IPS-18c (cell line): ENCODE results near the gene CD82.

Source experiments
- H3K4me3 ChIP-seq: 2 replicates; pipeline ENCODE4 v1.7.0; 2013; ENCODE audit warnings: low read depth, mild to moderate bottlenecking, low read length, moderate library complexity; ENCODE audit not compliant: insufficient read depth
- H3K9me3 ChIP-seq: one replicate; pipeline ENCODE4 v1.6.1; 2013; ENCODE audit warnings: mild to moderate bottlenecking, low read length, moderate library complexity; ENCODE audit not compliant: control insufficient read depth, insufficient read depth

CD82 gene

DNA sequence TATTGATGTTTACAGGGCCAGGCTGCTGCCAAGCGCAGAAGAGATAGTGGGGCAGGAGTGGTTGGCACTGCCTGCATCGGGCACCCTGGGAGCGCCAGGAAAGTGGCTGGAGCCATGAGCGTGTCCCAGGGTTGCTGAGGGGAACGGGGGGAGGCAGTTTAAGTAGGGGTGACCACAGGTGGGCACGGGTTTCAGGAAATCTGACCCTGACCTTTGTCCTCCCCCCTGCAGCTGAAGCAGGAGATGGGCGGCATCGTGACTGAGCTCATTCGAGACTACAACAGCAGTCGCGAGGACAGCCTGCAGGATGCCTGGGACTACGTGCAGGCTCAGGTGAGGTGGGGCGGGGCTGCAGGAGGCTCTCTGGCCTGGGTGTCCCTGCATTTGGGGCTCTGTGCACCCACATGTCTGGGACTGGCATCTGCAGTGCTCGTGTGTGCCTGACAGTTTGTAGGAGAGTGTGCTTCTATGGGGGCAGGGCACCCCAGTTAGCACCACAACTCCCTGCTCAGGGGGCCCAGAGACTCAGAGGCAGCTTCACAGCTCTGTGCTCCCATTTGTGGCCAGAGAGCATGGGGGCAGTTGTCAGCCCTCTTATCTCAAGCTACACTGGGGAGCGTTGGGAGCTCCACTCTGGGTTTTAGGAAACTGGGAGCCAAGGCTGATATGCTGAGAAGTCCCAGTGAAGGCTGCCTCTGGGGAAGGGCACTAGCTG, 49.7 kb downstream of the CD82 start:
- H3K9me3 ChIP-seq = peaks cover 2% of the 10 kb centered on the region

GRCh38 chr11:44615913-44616791, 50.7 kb downstream of the CD82 start:
- peaks cover 2% of the 10 kb centered on the region for H3K9me3 ChIP-seq

More for the DNA sequence above, 49.7 kb downstream of the CD82 start:
- no peak overlapping the region for H3K4me3 ChIP-seq

GRCh38 chr11:44617671-44618461, 52.4 kb downstream of the CD82 start:
- peaks cover 2% of the 10 kb centered on the region for H3K9me3 ChIP-seq
- no peak overlapping the region for H3K4me3 ChIP-seq

More at GRCh38 chr11:44615913-44616791, 50.7 kb downstream of the CD82 start:
- no peak overlapping the region for H3K4me3 ChIP-seq

DNA sequence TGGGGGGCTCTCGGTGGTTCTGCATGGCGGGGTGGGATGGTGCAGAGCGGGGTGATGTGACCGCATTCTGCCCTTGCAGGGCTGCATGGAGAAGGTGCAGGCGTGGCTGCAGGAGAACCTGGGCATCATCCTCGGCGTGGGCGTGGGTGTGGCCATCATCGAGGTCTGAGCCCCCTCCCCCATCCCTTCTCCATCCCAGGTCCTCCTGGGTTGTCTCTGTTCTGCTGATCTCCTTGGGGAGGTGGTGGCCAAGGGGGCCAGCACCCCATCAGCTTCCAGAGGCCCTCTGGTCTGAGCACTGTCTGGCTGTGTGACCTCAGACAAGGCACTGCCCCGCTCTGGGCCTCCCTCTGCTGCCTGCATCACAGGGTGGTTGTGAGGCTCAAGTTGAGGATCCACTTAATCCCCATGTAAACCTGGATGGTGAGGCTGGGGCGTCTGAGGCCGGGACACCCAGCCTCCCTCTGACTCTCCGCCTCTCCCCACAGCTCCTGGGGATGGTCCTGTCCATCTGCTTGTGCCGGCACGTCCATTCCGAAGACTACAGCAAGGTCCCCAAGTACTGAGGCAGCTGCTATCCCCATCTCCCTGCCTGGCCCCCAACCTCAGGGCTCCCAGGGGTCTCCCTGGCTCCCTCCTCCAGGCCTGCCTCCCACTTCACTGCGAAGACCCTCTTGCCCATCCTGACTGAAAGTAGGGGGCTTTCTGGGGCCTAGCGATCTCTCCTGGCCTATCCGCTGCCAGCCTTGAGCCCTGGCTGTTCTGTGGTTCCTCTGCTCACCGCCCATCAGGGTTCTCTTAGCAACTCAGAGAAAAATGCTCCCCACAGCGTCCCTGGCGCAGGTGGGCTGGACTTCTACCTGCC, 53.3 kb downstream of the CD82 start:
- H3K9me3 ChIP-seq = peaks cover 2% of the 10 kb centered on the region
- no peak overlapping the region for H3K4me3 ChIP-seq

- Histone ChIP-seq H3K4me3 (no peak overlapping the region), H3K9me3 (no peaks in the 10 kb centered on the region)
Observed at GRCh38 chr11:44620328-44620725, 54.9 kb downstream of the CD82 start.

GRCh38 chr11:44621140-44621681, 55.7 kb downstream of the CD82 start:
- H3K9me3 ChIP-seq = no peaks in the 10 kb centered on the region
- H3K4me3 ChIP-seq = peak overlapping the region; percentile 6; the same call in 1 of the 2 replicates

DNA sequence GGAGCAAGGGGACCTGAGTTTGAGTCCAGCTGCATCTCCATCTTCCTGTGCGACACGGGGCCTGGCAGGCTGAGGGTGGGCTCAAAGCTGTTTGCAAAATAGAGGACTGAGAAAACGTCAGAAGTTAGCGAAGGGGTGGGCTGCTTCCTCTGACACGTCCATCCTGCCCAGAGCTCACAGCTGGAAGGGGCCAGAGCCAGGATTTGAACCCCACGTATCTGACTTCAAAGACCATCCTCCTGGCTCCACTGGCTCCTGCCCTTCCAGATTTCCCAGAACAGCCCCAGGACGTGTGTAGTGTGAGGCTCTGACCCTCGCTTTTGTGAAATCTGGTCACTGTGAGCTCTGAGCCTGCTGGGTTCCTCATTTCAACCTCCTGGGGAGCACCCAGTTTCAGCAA, 56.3 kb downstream of the CD82 start:
- H3K9me3 ChIP-seq = no peaks in the 10 kb centered on the region
- no peak overlapping the region for H3K4me3 ChIP-seq

GRCh38 chr11:44622190-44622650, 56.8 kb downstream of the CD82 start:
- Histone ChIP-seq H3K9me3 (no peaks in the 10 kb centered on the region), H3K4me3 (no peak overlapping the region)

GRCh38 chr11:44622721-44623258, 57.3 kb downstream of the CD82 start:
- no peaks in the 10 kb centered on the region for H3K9me3 ChIP-seq
- no peak overlapping the region for H3K4me3 ChIP-seq

GRCh38 chr11:44623341-44623730, 57.9 kb downstream of the CD82 start:
- H3K9me3 ChIP-seq = no peaks in the 10 kb centered on the region
- H3K4me3 ChIP-seq = no peak overlapping the region

DNA sequence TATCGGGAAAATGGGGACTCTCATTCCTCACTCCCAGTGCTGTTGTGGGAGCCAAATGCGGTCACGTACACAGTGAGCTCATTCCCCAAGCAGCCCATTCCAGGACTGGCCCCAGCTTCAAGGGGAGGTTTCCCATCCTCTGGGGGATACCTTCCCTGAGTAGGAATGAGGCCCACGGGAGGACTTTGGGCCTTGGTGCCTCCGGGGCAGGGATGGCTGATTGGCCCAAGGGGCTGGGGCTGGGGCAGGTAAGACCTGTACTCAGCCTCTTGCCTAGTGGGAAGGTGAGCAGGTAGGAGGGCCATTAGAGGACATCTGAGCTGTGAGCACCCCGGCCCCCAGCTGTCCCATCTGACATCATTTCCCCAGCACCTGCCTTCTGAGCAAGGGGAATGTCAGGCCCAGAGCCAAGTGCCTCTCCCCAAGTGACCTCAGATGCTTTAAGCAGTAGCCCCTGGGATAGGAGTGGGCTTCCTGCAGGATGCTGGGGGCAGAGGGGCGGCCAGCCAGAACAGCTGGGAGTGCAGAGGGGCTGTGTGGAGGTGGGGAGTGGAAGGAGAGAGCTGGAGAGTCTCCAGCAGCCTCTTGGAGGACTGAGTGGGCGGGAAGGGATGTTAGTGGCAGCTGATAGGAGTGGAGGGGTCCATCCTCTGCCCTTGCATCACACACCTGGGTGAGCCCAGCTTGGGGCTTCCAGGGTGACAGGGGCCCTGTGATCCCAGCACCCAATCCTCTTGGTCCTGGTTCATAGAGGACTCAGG, 58.4 kb downstream of the CD82 start:
- no peaks in the 10 kb centered on the region for H3K9me3 ChIP-seq
- H3K4me3 ChIP-seq = no peak overlapping the region; the same call in 1 of the 2 replicates

GRCh38 chr11:44624761-44625221, 59.3 kb downstream of the CD82 start:
- no peaks in the 10 kb centered on the region for H3K9me3 ChIP-seq
- H3K4me3 ChIP-seq = no peak overlapping the region; the same call in 1 of the 2 replicates

DNA sequence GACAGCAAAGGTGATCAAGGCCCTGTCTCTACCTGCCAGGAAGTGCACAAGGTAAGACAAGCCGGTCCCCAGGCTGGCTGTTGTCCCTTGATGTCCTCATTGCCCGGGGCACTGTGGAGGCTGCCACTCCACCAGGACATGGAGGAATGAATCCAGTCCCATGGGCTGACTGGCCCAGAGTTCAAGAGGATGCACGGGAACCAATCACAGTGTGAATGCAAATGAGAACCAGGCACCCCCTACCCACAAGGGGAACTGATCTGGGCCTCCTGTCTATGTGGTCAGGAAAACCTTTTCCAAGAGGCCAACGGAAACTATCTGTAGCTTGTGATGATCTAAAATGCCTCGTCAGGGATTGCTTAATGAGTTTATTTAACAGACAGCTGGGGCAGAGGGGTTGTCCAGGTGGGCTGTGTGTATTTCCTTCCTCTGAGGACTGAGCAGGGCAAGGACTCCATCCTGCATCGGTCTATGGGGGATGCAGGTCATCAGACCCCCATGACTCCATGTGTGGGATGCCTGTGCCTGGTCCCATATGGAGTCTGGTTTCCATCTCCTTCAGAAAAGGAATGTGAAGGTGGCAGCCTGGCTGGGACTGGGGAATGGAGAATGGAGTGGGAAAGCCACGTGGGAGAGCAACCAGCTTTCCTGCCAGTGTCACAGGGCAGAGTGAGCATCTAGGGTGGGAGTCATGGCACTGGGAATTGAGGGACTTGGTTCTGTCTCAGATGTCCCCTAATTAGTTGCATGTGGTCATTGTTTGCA, 60.5 kb downstream of the CD82 start:
- Histone ChIP-seq H3K4me3 (no peak overlapping the region), H3K9me3 (no peaks in the 10 kb centered on the region)

DNA sequence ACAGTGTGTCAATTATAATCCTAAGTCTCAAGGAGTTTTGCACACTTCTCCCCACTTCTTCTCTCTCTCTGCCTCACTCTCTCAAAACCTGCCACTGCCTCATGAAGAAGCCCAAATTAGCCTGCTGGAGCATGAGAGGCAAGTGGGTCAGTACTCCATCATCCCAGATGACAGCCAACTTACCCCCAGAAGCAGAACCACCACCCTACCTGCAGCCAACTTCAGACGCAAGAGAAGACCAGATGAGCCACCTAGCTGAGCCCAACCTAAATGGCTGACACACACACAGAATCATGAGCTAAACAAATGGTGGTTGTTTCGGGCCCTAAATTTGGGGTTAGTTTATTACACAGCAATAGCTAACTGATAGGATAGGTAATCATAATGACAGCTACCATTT, 61.2 kb downstream of the CD82 start:
- Histone ChIP-seq H3K4me3 (no peak overlapping the region), H3K9me3 (no peaks in the 10 kb centered on the region)
